ENCODE measurements around the gene EPHA8. TPM values are rescaled to one million over a fixed set of nuclear protein-coding genes. Genes with fewer than 3 reads are reported as not detected.

EPHA8 gene
- total RNA-seq, 1 experiment from 2014 or later, result 3.8 TPM

DNA sequence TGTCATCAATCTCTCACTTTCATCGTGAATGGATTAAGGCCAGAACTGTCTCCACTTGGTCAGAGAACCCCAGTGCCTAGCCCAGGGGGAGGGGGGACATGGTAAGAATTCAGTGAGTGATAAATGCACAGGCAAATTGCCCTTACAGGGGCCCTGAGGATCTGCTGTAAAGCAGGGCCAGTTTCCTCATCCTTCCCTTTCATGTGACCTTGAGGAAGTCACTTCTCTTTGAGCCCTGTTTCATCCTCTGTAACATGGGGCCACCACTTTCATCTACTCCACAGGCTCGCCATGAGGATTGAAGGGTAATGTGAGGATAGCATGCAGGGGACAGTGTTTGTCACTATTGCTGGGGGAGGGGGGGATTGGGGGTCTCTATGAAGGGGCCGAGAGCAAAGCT lies 45.1 kb downstream of the EPHA8 start (continued):
- TF ChIP-seq GRHL2 (CRISPR knock-in tag; IDR thresholded peaks at IDR 0.05; ENCODE audit: insufficient replicate concordance, severe bottlenecking) (no peak), ELF4 (CRISPR knock-in tag; IDR thresholded peaks at IDR 0.05; ENCODE audit: low read depth) (no peak), RORB (CRISPR knock-in tag; IDR thresholded peaks at IDR 0.05) (no peak), EMX1 (CRISPR knock-in tag; IDR thresholded peaks at IDR 0.05) (no peak)
- TF ChIP-seq, protein P1, sequence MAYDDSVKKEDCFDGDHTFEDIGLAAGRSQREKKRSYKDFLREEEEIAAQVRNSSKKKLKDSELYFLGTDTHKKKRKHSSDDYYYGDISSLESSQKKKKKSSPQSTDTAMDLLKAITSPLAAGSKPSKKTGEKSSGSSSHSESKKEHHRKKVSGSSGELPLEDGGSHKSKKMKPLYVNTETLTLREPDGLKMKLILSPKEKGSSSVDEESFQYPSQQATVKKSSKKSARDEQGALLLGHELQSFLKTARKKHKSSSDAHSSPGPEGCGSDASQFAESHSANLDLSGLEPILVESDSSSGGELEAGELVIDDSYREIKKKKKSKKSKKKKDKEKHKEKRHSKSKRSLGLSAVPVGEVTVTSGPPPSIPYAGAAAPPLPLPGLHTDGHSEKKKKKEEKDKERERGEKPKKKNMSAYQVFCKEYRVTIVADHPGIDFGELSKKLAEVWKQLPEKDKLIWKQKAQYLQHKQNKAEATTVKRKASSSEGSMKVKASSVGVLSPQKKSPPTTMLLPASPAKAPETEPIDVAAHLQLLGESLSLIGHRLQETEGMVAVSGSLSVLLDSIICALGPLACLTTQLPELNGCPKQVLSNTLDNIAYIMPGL (CRISPR knock-in tag; IDR thresholded peaks at IDR 0.05), result no peak
- TF ChIP-seq, protein P2, sequence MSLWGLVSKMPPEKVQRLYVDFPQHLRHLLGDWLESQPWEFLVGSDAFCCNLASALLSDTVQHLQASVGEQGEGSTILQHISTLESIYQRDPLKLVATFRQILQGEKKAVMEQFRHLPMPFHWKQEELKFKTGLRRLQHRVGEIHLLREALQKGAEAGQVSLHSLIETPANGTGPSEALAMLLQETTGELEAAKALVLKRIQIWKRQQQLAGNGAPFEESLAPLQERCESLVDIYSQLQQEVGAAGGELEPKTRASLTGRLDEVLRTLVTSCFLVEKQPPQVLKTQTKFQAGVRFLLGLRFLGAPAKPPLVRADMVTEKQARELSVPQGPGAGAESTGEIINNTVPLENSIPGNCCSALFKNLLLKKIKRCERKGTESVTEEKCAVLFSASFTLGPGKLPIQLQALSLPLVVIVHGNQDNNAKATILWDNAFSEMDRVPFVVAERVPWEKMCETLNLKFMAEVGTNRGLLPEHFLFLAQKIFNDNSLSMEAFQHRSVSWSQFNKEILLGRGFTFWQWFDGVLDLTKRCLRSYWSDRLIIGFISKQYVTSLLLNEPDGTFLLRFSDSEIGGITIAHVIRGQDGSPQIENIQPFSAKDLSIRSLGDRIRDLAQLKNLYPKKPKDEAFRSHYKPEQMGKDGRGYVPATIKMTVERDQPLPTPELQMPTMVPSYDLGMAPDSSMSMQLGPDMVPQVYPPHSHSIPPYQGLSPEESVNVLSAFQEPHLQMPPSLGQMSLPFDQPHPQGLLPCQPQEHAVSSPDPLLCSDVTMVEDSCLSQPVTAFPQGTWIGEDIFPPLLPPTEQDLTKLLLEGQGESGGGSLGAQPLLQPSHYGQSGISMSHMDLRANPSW (CRISPR knock-in tag; conservative IDR thresholded peaks at IDR 0.05; ENCODE audit: low read depth), result no peak
- TF ChIP-seq, protein P3, sequence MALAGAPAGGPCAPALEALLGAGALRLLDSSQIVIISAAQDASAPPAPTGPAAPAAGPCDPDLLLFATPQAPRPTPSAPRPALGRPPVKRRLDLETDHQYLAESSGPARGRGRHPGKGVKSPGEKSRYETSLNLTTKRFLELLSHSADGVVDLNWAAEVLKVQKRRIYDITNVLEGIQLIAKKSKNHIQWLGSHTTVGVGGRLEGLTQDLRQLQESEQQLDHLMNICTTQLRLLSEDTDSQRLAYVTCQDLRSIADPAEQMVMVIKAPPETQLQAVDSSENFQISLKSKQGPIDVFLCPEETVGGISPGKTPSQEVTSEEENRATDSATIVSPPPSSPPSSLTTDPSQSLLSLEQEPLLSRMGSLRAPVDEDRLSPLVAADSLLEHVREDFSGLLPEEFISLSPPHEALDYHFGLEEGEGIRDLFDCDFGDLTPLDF (CRISPR knock-in tag; IDR thresholded peaks at IDR 0.05), result no peak
- TF ChIP-seq, protein P4, sequence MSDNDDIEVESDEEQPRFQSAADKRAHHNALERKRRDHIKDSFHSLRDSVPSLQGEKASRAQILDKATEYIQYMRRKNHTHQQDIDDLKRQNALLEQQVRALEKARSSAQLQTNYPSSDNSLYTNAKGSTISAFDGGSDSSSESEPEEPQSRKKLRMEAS (CRISPR knock-in tag; IDR thresholded peaks at IDR 0.05), result no peak

DNA sequence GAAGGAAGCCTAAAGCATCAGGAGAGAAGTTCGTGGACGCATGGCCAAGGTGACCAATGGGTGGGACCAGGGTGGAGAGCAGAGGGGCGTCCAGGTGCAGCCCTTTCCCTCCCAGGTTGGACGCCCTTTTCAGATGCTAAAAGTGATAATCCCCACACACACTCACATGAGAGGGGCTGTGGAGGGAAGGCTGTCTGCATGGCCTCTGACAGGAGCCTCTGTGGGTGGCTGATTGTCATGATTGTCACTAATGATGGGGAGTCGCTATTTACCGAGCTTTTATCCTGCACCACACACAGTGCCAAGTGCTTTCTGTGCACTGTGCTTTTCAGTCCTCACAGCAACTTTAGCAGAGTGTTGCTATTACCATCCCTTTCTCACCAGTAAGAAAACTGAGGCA lies 46.0 kb downstream of the EPHA8 start:
- CTCF ChIA-PET, result no interaction called here
- Mint-ChIP-seq H3K4me3 (no peak overlapping the region), H3K4me1 (peaks cover 8% of the 10 kb centered on the region), H3K36me3 (no peaks in the 10 kb centered on the region), H3K27me3 (ENCODE audit: low read depth) (peaks cover 13% of the 10 kb centered on the region), H3K27ac (no peak overlapping the region), H3K9me3 (no peaks in the 10 kb centered on the region)
- DNase-seq (ENCODE audit: low spot score) (no peak), ATAC-seq (no peak)
- POLR2A ChIA-PET, result no interaction called here
- TF ChIP-seq NR1H2 (CRISPR knock-in tag; IDR thresholded peaks at IDR 0.05) (no peak), RORB (CRISPR knock-in tag; IDR thresholded peaks at IDR 0.05) (no peak), ZNF121 (CRISPR knock-in tag; IDR thresholded peaks at IDR 0.05) (no peak), TP53 (CRISPR knock-in tag; IDR thresholded peaks at IDR 0.05) (no peak), ZNF263 (CRISPR knock-in tag; IDR thresholded peaks at IDR 0.05; ENCODE audit: low read depth) (no peak)
- TF ChIP-seq, protein P5, sequence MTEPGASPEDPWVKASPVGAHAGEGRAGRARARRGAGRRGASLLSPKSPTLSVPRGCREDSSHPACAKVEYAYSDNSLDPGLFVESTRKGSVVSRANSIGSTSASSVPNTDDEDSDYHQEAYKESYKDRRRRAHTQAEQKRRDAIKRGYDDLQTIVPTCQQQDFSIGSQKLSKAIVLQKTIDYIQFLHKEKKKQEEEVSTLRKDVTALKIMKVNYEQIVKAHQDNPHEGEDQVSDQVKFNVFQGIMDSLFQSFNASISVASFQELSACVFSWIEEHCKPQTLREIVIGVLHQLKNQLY (CRISPR knock-in tag; IDR thresholded peaks at IDR 0.05), result no peak
- TF ChIP-seq, protein P2 (CRISPR knock-in tag; conservative IDR thresholded peaks at IDR 0.05; ENCODE audit: low read depth), result no peak
- TF ChIP-seq, protein P6, sequence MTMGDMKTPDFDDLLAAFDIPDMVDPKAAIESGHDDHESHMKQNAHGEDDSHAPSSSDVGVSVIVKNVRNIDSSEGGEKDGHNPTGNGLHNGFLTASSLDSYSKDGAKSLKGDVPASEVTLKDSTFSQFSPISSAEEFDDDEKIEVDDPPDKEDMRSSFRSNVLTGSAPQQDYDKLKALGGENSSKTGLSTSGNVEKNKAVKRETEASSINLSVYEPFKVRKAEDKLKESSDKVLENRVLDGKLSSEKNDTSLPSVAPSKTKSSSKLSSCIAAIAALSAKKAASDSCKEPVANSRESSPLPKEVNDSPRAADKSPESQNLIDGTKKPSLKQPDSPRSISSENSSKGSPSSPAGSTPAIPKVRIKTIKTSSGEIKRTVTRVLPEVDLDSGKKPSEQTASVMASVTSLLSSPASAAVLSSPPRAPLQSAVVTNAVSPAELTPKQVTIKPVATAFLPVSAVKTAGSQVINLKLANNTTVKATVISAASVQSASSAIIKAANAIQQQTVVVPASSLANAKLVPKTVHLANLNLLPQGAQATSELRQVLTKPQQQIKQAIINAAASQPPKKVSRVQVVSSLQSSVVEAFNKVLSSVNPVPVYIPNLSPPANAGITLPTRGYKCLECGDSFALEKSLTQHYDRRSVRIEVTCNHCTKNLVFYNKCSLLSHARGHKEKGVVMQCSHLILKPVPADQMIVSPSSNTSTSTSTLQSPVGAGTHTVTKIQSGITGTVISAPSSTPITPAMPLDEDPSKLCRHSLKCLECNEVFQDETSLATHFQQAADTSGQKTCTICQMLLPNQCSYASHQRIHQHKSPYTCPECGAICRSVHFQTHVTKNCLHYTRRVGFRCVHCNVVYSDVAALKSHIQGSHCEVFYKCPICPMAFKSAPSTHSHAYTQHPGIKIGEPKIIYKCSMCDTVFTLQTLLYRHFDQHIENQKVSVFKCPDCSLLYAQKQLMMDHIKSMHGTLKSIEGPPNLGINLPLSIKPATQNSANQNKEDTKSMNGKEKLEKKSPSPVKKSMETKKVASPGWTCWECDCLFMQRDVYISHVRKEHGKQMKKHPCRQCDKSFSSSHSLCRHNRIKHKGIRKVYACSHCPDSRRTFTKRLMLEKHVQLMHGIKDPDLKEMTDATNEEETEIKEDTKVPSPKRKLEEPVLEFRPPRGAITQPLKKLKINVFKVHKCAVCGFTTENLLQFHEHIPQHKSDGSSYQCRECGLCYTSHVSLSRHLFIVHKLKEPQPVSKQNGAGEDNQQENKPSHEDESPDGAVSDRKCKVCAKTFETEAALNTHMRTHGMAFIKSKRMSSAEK (CRISPR knock-in tag; IDR thresholded peaks at IDR 0.05; ENCODE audit: borderline replicate concordance), result no peak
- TF ChIP-seq, protein P7, sequence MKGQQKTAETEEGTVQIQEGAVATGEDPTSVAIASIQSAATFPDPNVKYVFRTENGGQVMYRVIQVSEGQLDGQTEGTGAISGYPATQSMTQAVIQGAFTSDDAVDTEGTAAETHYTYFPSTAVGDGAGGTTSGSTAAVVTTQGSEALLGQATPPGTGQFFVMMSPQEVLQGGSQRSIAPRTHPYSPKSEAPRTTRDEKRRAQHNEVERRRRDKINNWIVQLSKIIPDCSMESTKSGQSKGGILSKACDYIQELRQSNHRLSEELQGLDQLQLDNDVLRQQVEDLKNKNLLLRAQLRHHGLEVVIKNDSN (CRISPR knock-in tag; IDR thresholded peaks at IDR 0.05), result no peak
- TF ChIP-seq, protein P8, sequence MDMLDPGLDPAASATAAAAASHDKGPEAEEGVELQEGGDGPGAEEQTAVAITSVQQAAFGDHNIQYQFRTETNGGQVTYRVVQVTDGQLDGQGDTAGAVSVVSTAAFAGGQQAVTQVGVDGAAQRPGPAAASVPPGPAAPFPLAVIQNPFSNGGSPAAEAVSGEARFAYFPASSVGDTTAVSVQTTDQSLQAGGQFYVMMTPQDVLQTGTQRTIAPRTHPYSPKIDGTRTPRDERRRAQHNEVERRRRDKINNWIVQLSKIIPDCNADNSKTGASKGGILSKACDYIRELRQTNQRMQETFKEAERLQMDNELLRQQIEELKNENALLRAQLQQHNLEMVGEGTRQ (CRISPR knock-in tag; IDR thresholded peaks at IDR 0.05), result no peak
- TF ChIP-seq, protein P9, sequence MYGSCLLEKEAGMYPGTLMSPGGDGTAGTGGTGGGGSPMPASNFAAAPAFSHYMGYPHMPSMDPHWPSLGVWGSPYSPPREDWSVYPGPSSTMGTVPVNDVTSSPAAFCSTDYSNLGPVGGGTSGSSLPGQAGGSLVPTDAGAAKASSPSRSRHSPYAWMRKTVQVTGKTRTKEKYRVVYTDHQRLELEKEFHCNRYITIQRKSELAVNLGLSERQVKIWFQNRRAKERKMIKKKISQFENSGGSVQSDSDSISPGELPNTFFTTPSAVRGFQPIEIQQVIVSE (CRISPR knock-in tag; IDR thresholded peaks at IDR 0.05; ENCODE audit: borderline replicate concordance), result no peak
